NCI-H2107 (cell line): ENCODE data around the gene ELFN1.
A peak's percentile ranks its signal among the peaks of the same experiment; 100 is the strongest.

Experiments
- DNase-seq: peaks from one replicate; lab custom pipeline; 2025; lab: John Stamatoyannopoulos, UW

The ELFN1 gene

DNA sequence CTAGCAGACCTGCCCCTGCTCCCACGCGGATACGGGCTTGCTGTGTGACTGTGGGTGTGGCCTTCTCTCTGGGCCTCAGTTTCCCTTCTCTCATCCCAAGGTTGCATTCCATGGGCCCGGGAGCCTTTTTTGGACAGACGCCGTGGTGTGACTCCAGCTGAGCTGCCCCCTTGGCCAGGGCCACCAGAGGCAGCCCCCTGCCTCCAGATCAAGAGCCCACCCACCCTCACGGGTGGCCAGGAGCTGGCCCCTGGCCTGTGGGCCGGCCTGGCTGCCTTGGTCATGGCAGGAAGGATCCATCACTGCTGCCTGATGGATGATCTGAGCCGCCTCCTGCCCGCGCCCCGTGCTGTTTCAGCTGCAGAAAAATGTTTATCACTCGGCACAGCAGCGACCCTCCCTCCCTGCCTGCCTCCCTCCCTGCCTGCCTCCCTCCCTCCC is 27.8 kb upstream of the ELFN1 start:
- no peak for DNase-seq

DNA sequence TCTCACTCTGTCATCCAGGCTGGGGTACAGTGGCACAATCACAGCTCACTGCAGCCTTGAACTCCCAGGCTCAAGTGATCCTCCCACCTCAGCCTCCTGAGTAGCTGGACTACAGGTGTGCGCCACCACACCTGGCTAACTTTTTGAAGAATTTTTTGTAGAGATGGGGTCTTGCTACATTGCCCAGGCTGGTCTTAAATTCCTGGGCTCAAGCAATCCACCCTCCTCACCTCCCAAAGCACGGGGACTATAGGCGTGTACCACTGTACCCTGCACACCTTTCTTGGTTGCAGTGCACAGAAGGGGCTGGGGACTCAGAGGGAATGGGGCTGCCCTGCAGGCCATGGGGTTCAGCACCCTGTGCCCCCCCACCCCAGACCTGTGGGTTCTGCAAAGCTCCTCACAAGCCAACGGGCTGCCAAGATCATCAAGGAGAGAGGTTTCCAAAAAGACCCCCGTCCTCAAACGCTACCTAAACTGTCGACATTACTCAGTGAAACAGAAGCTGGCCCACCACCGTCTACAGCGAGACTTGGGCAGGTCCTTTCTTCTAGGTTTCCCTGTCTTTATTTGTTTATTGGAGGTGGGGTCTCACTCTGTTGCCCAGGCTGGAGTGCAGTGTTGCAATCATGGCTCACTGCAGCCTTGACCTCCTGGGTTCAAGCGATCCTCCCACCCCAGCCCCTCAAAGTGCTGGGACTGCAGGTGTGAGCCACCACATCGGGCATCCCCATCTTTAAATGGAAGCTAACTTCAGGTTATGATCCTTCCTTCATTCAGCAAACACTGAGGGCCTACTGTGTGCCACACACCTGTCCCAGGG is 26.6 kb upstream of the ELFN1 start:
- DNase-seq, result no peak

DNA sequence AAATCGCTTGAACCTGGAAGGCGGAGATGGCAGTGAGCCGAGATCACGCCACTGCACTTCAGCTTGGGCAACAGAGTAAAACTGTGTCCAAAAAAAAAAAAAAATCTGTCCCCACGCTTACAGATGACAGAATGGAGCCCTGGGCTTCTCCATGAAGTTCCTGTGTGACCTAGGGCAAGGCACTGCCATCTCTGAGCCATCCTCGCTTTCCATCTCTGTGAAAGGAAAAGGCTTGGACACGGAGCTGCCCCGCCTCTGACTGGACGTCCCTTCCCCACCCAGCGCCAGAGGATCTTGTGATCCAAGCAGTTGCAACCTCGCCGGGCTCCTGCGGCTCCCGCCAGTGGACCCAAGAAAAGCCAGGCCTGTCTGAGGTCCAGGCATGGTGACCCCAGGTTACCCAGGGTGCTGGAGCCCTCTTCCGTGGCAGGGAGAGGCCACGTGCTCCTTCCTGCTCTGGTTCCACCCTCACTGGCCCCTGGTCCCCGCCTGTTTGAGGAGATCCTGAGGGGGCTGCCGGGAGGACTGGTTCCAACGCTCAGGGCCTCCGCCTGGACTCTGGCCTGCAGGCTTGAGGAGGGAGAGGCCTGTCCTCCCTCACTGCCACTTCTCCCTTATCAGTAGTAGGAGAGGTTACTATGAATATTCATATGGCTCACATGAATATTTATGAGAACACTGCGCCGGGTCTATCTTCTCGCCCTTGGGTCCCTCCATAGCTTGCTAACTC is 25.6 kb upstream of the ELFN1 start:
- no peak for DNase-seq

DNA sequence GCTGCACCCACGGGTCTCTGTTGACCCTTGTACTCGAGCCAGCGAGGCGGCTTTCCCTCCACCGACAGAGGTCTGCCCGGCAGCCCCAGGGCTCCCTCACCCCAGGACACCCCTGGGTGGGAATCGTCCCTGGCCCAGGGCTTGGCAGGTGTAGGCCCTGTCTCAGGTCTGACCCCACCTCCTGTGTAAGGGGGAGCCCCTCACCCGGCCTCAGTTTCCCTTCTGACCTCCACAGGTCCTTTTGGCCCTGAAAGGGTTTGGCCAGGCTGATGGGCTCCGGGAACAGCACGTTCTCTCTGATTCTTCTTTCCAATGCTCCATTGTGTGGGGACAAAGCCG is 25.0 kb upstream of the ELFN1 start:
- no peak for DNase-seq

DNA sequence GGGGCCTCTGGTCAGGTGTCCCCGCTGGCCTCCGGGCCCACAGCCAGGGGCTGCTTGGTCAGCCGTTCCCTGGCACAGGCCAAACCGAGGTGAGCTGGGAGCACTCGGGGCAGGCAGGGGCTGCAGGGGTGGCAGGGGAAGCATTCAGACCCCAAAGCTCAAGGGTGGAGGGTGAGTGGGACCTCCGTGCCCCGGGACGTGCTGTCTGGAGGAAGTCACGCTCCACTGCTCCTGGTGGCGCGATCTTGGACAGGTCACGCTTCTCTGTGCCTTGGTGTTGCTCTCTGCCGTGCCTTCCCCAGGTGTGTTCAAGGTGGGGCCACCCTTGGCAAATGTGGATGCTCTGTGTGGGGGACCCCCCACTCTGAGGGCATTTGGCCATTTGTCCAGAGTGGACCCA is 24.6 kb upstream of the ELFN1 start:
- DNase-seq, result no peak

DNA sequence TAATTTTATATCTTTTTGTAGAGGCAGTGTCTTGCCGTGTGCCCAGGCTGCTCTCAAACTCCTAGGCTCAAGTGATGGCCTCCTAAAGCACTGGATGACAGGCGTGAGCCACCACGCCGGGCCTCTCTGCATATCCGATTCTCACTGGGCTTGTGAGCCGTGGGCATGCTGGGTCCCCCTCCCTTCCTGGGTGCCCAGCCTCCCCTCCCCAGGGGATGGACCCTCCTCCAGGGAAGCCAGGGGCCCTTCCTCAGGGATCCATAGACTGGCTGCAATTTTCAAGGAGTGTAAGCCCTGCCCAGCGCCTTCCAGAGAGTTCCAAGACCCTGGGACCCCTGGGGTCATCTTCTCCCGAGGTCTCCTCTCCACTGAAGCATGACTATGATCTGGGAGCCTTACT is 23.7 kb upstream of the ELFN1 start:
- no peak for DNase-seq

DNA sequence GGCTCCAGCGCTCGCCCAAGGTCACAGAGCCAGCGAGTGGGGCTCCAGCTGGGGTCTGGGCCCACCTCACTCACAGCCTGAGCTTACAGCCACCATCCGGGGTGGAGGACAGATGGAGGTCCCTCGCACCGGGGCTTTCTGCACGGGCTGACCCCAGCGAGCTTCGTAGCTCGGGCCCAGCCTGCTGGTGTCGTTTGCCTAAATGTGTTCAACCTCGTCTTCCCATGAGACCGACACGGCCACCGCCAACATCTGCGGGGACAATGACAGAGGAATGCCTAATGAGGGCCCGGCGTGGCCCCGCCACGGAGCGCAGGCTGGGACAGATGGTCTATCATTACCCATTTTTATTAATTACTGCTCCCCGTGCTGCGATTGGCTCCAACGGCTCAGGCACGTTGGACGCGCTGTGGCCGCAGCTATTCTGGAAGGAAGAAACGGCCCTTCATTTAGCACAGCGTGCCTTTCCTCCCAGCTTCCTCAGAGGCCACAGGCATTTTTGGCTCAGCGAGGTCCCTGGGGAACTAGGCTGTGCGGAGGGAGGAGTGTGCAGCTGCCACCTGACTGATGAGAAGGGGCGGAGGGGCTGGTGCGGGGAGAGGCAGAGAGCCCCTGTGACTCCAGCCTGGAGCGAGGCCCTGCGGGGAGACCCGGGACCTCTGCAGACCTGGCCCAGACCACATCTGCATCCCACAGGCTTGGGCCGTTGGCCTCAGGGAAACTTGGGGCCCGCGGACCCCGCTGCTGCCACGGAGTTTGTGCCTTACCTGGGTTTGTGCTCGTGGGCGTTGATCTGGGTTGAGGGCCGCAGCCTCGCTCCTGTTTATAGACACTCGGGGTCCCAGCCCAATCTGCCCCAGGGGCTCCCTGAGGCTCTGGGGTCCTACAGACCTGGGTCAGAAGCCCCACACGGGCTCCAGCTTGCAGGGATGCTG is 22.9 kb upstream of the ELFN1 start:
- peak; percentile 78 for DNase-seq

DNA sequence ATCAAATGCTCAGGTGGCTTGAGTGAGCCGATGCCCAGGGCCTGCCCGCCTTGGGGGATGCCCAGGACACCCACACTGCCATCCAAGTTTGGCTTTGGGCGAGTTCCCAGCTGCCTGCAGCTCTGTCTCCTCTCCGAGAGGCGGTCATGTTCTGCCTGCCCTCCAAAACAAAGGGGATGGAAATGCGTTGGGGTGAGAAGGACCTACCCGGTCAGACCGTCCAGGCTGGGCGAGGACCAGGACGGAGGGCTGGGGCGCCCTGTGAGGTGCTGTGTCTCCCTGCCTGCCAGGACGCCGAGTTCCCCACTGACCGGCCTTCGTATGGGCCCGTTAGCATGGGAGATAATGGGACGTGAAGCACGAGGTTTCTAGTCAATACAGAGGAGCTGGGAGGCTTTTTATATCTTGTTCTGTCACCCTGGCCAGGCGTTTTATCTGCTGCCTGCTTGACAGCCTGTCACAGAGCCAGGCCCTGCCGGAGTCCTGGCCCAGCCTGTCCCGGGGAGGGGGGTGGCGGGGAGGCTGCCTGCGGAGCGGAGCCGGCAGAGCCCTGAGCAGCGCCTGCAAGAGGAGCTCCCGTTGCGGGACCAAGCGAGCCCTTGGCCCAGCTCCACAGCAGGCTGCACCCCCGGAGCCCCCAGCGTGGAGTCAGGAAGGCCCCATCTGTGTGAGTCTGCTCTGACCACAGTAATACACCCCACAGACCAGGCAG is 22.0 kb upstream of the ELFN1 start:
- no peak for DNase-seq

DNA sequence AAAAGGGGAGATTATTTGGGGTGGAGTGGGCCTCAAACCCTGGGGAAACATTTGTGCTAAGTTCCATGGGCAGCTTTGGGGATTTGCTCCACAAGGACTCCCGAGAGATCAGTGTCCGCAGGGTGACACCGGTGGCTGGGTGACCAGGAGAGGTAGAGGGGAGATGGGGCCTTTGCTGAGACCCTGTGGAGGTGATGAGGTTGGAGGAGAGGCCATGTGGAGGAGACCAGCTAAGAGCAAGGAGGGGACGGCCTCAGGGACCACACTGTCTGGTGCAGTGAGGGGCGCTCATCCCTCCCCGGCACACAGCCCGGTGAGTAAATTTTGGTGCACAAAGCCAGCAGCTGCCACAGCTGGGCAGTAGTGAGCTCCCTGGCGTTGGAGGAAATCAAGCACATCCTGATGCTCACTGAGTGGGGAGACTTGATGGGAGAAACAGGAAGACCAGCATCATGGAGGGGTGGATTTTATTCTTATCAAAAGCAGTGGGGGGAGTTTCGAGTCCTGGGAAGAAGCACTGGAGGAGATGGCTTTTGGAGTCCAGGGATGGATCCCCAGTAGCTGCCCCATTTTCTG is 20.2 kb upstream of the ELFN1 start:
- DNase-seq, result no peak

DNA sequence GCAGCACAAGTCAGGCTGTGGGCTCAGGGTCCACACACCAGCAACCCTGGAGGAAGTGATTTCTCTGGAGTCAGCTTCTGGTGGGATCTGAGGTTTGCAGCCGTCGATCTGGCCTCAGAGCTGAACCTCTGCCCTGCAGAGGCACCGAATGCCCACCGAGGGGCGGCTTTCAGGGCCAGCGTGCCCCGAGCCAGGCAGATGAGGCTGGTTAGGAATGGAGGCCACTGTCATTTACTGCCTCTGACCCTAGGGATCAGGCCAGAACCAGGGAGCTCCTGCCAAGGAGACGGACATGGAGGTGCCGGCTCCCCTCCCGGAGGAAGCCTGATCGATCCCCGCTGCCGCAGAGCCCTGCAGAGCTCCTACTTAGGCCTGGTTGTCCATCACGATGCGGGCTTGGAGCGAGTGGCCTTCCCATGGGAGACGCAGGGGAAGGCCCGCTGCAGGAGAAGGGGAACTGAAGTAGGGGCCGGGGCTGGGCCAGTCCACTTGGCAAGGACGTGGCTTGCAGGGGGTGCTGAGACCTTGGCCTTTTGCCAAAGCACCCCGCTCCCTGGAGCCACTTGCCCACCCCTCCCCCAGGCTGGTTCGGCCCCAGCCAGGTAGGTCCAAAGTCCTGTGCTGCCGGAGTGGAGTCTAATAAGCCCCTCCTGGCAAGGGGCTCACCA is 19.6 kb upstream of the ELFN1 start:
- DNase-seq, result no peak

DNA sequence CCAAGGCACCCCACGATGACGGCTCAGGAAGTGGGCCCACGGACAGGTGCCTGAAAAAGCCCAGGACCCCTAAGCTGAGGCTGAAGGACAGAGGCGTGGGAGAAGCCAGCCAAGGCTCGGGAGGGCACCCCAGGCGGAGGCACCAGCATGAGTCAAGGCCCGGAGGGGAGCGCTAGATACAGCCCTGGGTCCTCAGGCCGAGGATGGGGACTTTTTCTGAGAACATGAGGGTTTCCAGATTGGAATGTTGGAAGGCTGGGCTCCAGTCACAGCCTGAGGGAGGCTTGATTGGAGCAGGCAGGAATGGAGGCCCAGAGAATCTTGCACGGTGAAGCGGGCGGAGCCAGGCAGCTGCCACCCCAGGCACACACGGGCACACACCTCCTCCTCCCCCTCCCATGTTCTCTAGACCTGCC is 19.0 kb upstream of the ELFN1 start:
- DNase-seq, result no peak

DNA sequence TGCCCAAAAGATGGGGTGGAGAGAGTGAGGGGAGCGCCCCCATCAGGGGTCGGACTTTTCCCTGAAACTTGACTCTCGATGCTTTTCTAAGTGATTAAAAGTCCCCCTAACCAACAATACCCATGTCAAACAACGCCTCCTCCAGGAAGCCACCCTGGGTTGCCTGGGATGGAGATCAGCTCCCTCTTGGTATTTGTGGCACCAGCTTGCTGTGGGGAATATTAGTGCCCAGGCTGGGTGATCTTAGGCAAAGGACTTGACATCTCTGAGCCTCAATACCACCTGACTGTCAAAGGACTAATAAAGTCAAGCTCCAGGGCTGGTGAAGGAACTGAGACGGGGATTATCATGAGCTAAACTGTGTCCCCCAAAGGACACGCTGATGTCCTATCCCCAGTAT is 18.2 kb upstream of the ELFN1 start:
- no peak for DNase-seq

DNA sequence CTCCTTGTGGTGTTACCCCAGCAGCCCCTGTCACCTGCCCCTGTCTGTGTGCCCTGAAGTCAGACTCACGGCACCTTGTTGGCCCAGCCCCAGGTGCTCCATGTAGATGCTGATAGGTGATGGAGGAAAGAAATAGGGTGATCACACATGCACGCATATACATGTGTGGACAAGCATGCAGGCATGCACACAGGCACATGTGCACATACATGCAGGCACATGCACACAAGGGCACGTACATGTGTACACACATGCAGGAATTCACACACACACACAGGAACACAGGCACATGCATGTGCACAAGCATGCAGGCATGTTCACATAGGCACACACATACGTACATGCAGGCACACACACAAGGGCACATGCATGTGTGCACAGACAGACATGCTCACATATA is 16.6 kb upstream of the ELFN1 start:
- no peak for DNase-seq

DNA sequence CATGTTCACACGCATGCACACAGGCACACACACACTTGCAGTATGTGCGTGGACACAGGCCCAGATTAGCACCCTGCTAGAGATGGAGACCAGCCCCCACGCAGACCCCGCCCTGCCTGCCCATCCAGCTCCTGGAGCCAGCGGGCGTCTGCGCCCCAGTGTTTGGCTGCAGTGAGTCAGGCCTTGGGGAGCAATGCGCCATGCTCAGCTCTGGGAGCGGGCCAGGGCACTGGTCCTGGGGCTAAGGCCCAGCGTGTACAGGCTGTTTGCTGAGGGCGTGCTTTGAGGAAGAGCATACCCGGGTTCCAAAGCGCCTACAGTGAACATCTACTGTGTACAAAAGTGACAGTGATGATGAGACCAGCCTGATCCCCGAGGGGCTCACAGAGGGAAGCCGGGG is 16.0 kb upstream of the ELFN1 start:
- DNase-seq, result no peak

DNA sequence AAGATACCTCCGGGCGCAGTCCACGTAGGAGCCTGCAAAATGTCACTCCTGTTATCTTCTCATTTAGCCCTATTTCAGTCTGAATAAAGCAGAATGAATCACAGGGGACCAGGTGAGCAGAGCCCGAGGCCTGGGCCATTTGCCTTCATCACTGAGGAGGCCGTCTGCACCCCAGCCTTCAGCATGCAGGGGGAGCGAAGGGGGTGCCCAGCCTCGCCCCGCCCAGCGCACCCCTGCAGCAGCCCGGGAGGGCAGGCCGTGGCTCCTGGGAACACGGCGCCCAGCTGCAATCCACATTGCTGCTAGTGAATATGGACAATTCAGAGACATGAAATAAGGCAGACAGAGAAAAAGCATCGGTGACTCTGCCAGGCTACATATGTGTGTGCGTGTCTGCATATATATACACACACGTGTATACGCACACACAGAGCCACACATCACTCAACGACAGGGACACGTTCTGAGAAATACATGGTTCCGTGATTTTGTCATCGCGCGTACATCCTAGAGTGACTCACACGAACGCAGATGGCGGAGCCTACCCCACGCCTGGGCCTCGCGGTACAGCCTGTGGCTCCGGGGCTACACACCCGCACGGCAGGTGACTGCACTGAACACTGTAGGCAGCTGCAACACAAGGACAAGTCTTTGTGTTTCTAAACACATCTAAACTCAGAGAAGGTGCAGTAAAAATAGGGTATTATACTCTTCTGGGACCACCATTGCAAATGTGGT is 15.2 kb upstream of the ELFN1 start:
- DNase-seq, result no peak

DNA sequence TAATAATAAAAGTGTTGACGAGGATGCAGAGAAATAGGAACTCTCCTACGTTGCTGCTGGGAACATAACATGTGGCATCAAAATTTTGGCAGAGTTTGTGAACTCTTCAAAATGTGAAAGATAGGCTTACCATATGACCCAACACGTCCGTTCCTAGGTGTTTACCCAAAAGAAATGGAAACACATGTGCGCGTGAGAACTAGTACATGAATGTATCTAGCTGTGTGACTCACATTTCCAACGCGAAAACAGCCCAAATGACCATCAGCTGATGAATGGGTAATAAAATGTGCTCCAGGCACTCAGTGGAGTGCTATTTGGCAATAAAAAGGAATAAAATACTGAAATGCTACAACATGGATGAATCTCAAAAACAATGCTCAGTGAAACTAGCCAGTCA is 10.4 kb upstream of the ELFN1 start:
- no peak for DNase-seq

DNA sequence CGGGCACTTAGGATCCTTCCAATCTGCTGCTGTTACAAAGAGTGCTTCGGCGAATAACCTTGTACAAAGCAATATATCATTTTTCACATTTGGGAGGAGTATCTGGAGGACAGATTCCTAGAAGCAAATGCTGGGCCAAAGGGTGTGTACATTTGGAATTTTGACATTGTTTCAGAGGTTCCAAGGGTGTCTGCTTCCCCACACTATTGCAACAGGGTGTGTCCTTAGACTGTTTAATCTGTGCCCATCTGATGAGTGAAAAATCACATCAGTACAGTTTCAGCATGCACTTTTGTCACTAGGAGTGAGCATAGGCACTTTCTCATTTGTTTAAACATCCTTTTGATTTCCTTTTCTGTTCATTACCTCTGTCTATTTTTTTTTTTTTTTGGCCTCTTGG is 8.6 kb upstream of the ELFN1 start:
- no peak for DNase-seq

DNA sequence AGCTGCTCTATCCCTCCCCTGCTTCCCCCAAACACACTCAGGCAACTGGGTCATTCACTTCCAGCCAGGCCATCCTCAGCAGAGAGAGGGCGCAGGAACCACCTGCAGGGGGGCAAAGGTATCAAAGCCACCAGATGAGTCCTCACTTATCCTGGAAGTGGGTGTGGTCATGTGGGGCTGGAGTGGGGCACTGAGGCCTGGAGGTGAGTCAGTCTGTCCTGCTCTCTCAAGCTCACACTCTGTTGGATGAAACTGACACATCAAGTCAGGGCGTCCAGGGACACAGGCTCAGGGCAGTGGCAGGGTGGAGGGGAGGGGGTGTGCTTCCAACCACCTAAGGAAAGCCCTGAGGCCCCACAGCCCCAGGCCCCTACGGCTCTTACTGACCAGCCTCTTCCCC is 8.0 kb upstream of the ELFN1 start:
- no peak for DNase-seq

DNA sequence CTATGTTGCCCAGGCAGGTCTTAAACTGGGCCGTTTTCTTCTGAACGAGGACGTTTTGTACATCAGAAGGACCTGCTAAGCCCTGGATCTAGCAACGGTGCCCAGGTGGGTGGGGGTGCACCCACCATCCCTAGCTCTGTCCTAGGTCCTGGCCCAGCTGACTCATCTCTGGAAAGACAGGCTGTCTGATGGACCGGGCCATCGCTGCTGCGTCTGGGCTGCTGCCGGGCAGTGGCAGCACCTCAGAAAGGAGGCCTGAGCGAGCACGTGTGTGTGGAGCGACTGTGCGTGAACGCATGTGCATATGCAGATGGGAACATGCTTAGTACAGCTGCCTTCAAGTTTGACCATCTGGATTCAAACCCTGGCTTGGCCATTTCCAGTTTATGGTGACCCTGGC is 7.3 kb upstream of the ELFN1 start:
- DNase-seq, result no peak

DNA sequence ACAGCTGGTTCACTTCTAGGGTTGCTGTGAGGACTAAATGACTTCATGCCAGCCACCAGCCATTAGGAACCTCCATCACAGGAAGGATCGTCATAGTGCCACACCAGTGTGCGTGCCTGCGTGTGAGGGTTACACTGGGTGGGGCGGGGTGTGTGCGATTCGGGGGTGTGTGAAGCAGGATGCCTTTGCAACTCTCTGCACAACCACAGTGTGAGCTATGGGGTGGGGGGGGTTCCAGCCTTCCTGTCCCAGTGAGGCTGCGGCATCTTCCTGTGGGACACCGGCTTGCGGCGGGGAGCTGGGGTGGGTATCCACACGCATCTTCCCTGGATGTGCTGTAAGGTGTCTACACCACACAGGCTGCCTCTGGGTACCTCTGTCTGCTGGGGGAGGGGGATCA is 6.9 kb upstream of the ELFN1 start:
- DNase-seq, result no peak
